GM23248 (cell line): ENCODE results near the gene GALNT2. TPM values are rescaled to one million over a fixed set of nuclear protein-coding genes. Genes with fewer than 3 reads are reported as not detected.

Experiments used
- DNase-seq: peaks from one replicate; pipeline ENCODE4 v3.0.0-alpha.2; 2015
- H2AFZ ChIP-seq: fragments of 200-600 bp; sonication (generic); 2 replicates; pipeline ENCODE4 v1.6.1; 2016; ENCODE audit warnings: antibody characterized with exemption
- H3F3A ChIP-seq: fragments of 200-600 bp; sonication (generic); 2 replicates; pipeline ENCODE4 v1.6.1; 2016; ENCODE audit warnings: mild to moderate bottlenecking, antibody characterized with exemption, mixed run types; ENCODE audit not compliant: insufficient read depth
- H3K27ac ChIP-seq: fragments of 200-600 bp; sonication (generic); 2 replicates; pipeline ENCODE4 v1.5.1; 2016; ENCODE audit warnings: mild to moderate bottlenecking
- H3K27me3 ChIP-seq: fragments of 200-600 bp; sonication (generic); replicated peaks from 2 replicates; pipeline ENCODE4 v1.6.1; 2016; ENCODE audit warnings: mild to moderate bottlenecking; ENCODE audit not compliant: insufficient read depth
- H3K36me3 ChIP-seq: fragments of 200-600 bp; sonication (generic); 2 replicates; pipeline ENCODE4 v1.6.1; 2016; ENCODE audit warnings: low read depth, mild to moderate bottlenecking
- H3K4me1 ChIP-seq: fragments of 200-600 bp; sonication (generic); 2 replicates; pipeline ENCODE4 v1.6.1; 2016; ENCODE audit warnings: mild to moderate bottlenecking; ENCODE audit not compliant: insufficient read depth
- H3K4me2 ChIP-seq: fragments of 200-600 bp; sonication (generic); one replicate; pipeline ENCODE4 v1.6.1; 2016; ENCODE audit warnings: mild to moderate bottlenecking; ENCODE audit not compliant: unreplicated experiment
- H3K4me3 ChIP-seq: fragments of 200-600 bp; sonication (generic); 2 replicates; pipeline ENCODE4 v1.5.1; 2016; ENCODE audit warnings: mild to moderate bottlenecking
- H3K79me2 ChIP-seq: fragments of 200-600 bp; sonication (generic); 2 replicates; pipeline ENCODE4 v1.6.1; 2016; ENCODE audit warnings: mild to moderate bottlenecking; ENCODE audit not compliant: insufficient read depth
- H3K9ac ChIP-seq: fragments of 200-600 bp; sonication (generic); 2 replicates; pipeline ENCODE4 v1.6.1; 2016; ENCODE audit warnings: mild to moderate bottlenecking
- H3K9me2 ChIP-seq: fragments of 200-600 bp; sonication (generic); 2 replicates; pipeline ENCODE4 v1.6.1; 2016; ENCODE audit warnings: mixed run types, mild to moderate bottlenecking, moderate library complexity; ENCODE audit not compliant: insufficient read depth
- H3K9me3 ChIP-seq: fragments of 200-600 bp; sonication (generic); one replicate; pipeline ENCODE4 v1.6.1; 2017; ENCODE audit warnings: low read depth
- H4K20me1 ChIP-seq: fragments of 200-600 bp; sonication (generic); 2 replicates; pipeline ENCODE4 v1.6.0; 2016; ENCODE audit not compliant: insufficient read depth
- EZH2 ChIP-seq: fragments of 200-600 bp; sonication (generic); IDR thresholded peaks from 2 replicates; pipeline ENCODE4 v1.6.1; 2018; ENCODE audit warnings: antibody characterized with exemption, mild to moderate bottlenecking; ENCODE audit not compliant: insufficient read depth, poor library complexity, severe bottlenecking
- EZH2phosphoT487 ChIP-seq: fragments of 200-600 bp; sonication (generic); IDR thresholded peaks from 2 replicates; pipeline ENCODE4 v1.6.1; 2018; ENCODE audit warnings: antibody characterized with exemption, moderate library complexity, mild to moderate bottlenecking, low read depth; ENCODE audit not compliant: insufficient read depth
- WGBS, 2 experiments: methylation state at CpG; one replicate each; pipeline ENCODE4 v1.1.6; 2015 to 2017; ENCODE audit warnings: low lambda C conversion rate in 2 of 2, low coverage in 1 of 2; ENCODE audit errors: missing lambda C conversion rate in 2 of 2; 5-methylcytosine and 5-hydroxymethylcytosine counted together
- in situ Hi-C: fragments of 300-500 bp; cut with MboI; formaldehyde crosslinking; loops from 2 replicates; pipeline ENCODE4 v1.15.0; 2020
- polyA plus RNA-seq: library from polyadenylated mRNA; unstranded; fragments of >200 nt; fragmentation: Nextera tagmentation; extraction: Ambion mirVana; gene quantifications from 2 replicates; pipeline ENCODE4 v1.2.1, GENCODE V29; 2016
- total RNA-seq: library from RNA; depleted of rRNA; stranded (reverse); fragments of >200 nt; shearing (Covaris generic); gene quantifications from 2 replicates; pipeline ENCODE4 v1.2.3, GENCODE V29; 2014

The GALNT2 gene
- total and polyA plus RNA-seq, 2 experiments from 2014 or later = 111 to 124 TPM

DNA sequence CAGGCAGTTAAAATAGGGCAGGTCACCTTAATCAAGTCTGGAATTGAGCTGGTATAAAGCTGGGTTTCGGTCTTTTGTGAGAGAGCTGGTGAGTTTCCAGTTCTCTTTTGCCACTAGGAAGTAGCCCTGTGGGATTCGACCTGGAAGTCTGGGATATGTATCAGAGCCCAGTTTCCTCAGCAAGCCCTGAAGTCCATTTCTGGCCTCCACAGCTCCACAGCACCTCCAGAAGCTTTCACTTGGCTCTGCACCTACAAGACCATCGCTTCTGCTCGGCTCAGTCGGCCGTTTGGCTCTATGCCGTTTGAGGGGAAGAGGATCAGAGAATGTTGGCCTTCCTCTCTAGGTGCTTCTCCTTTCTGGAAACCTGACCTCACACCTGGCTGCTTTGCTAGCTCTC is 148.0 kb downstream of the GALNT2 start:
- DNase-seq = peak; percentile 68
- H3K9ac ChIP-seq = no peak overlapping the region
- H3K27ac ChIP-seq = no peak overlapping the region
- no peaks in the 10 kb centered on the region for H4K20me1 ChIP-seq
- no peak overlapping the region for H2AFZ ChIP-seq
- H3K9me3 ChIP-seq = no peaks in the 10 kb centered on the region
- in situ Hi-C loops = no loop called here
- 0 out of 2 replicates have a peak, but pooled peaks cover 9% of the 10 kb centered on the region for H3F3A ChIP-seq
- H3K79me2 ChIP-seq = peaks cover 100% of the 10 kb centered on the region
- no peaks in the 10 kb centered on the region for H3K9me2 ChIP-seq
- TF ChIP-seq EZH2 (no peak), EZH2phosphoT487 (no peak)
- 54 to 61% methylated on average over 7 of the region's 7 CpGs for WGBS, 2 experiments
- peaks cover 7% of the 10 kb centered on the region; the same call in 1 of the 2 replicates for H3K4me1 ChIP-seq
- no peaks in the 10 kb centered on the region for H3K27me3 ChIP-seq
- no peak overlapping the region for H3K4me2 ChIP-seq
- H3K36me3 ChIP-seq = no peaks in the 10 kb centered on the region
- no peak overlapping the region for H3K4me3 ChIP-seq

DNA sequence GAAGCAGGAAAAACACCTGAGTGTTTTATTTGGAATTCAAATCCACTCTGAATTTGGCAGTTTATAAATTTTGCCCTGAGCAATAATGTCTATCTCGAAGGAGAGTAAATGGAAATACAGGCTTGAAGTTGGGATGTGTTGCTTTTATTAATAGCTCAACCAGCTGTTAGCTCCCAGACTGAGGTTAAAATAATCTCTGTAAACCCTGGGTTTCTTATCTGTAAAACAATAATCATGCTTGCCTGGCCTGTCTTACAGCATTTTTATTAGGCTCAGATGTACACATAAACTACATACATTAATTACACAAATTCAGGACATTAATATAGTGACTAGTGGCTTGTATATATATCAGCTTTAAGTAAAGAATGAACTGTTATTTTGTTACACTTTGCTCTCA is 148.5 kb downstream of the GALNT2 start:
- Histone ChIP-seq H3K4me3 (no peak overlapping the region), H3K9me3 (no peaks in the 10 kb centered on the region), H3F3A (0 out of 2 replicates have a peak, but pooled peaks cover 4% of the 10 kb centered on the region), H2AFZ (no peak overlapping the region), H3K27ac (no peak overlapping the region), H3K4me2 (no peak overlapping the region), H3K36me3 (no peaks in the 10 kb centered on the region), H4K20me1 (no peaks in the 10 kb centered on the region), H3K4me1 (peaks cover 2% of the 10 kb centered on the region; the same call in 1 of the 2 replicates), H3K27me3 (no peaks in the 10 kb centered on the region), H3K9ac (no peak overlapping the region), H3K9me2 (no peaks in the 10 kb centered on the region), H3K79me2 (peaks cover 100% of the 10 kb centered on the region)
- no peak for DNase-seq
- 61 to 72% methylated on average over 1 of the region's 1 CpG for WGBS, 2 experiments
- in situ Hi-C loops = no loop called here
- TF ChIP-seq EZH2phosphoT487 (no peak), EZH2 (no peak)

DNA sequence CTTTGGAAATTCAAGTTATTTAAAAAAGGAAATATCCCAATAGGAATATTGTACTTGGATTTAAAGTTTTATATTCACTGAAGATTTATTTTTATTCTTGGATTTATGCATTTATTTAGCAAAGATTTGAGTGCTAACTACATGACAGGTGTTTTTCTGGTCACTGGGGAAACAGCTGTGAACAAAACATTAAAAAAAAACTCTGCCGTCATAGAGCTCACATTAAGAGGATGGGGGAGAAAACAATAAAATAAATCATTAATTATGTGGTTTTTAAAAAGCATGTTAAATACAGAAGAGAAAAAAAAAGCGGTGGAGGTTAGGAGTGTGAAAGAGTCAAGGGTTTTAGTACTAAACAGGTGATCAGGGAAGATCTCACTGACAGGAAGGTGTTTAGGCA is 149.9 kb downstream of the GALNT2 start:
- no peak overlapping the region for H3K4me2 ChIP-seq
- H3K79me2 ChIP-seq = peaks cover 100% of the 10 kb centered on the region
- no peak overlapping the region for H2AFZ ChIP-seq
- H3K9me2 ChIP-seq = no peaks in the 10 kb centered on the region
- in situ Hi-C loops = no loop called here
- H3K36me3 ChIP-seq = no peaks in the 10 kb centered on the region
- H3K27ac ChIP-seq = no peak overlapping the region
- H4K20me1 ChIP-seq = no peaks in the 10 kb centered on the region
- WGBS, 2 experiments = 100% methylated on average over 2 of the region's 2 CpGs
- no peaks in the 10 kb centered on the region for H3K9me3 ChIP-seq
- H3K9ac ChIP-seq = no peak overlapping the region
- no peak for DNase-seq
- no peaks in the 10 kb centered on the region for H3K27me3 ChIP-seq
- TF ChIP-seq EZH2phosphoT487 = no peak
- TF ChIP-seq EZH2 = no peak
- no peak overlapping the region for H3K4me3 ChIP-seq
- H3F3A ChIP-seq = no peaks in the 10 kb centered on the region
- 0 out of 2 replicates have a peak, but pooled peaks cover 2% of the 10 kb centered on the region for H3K4me1 ChIP-seq

DNA sequence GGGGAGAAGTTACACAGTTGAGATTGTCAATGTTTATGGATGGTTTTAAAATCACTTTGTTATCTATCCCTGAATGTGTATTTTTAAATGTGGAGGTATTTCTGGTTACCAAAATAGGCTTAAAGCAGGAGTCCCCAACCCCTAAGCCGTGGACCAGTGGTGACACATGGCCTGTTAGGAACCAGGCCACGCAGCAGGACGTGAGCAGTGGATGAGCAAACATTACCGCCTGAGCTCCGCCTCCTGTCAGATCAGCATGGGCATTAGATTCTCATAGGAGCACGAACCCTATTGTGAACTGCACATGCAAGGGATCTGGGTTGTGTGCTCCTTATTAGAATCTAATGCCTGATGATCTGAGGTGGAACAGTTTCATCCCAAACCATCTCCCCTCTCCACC is 151.6 kb downstream of the GALNT2 start:
- Histone ChIP-seq H4K20me1 (no peaks in the 10 kb centered on the region), H3F3A (no peaks in the 10 kb centered on the region), H3K9ac (no peak overlapping the region), H3K4me1 (peaks cover 16% of the 10 kb centered on the region), H3K4me3 (no peak overlapping the region), H3K4me2 (no peak overlapping the region), H3K27me3 (no peaks in the 10 kb centered on the region), H3K27ac (no peak overlapping the region), H3K9me3 (no peaks in the 10 kb centered on the region), H3K36me3 (no peaks in the 10 kb centered on the region), H3K9me2 (no peaks in the 10 kb centered on the region), H2AFZ (no peak overlapping the region), H3K79me2 (peaks cover 100% of the 10 kb centered on the region)
- no peak for DNase-seq
- in situ Hi-C loops = no loop called here
- WGBS, 2 experiments = 97 to 98% methylated on average over 6 of the region's 6 CpGs
- TF ChIP-seq EZH2 (no peak), EZH2phosphoT487 (no peak)
